H1 (cell line): ENCODE results near the gene MROH2B. TPM values are rescaled to one million over a fixed set of nuclear protein-coding genes. Genes with fewer than 3 reads are reported as not detected.

Experiments used
- CTCF ChIA-PET: fragments of 300-600 bp; sonication (Branson Sonifier 250); formaldehyde crosslinking; loops from one replicate; lab custom pipeline; 2021; ENCODE audit not compliant: partially characterized antibody; lab: Charles Lee
- POLR2A ChIA-PET: fragments of 300-600 bp; sonication (Branson Sonifier 250); formaldehyde crosslinking; loops from one replicate; lab custom pipeline; 2021; ENCODE audit warnings: inconsistent platforms; ENCODE audit not compliant: partially characterized antibody; lab: Charles Lee
- DNase-seq, 2 experiments: peaks; one replicate each; pipeline versions ENCODE4 v3.0.0 to v3.0.0-alpha.2; 2010 to 2022; ENCODE audit warnings: low spot score in 2 of 2, low read depth in 1 of 2, mixed read lengths in 1 of 2
- FAIRE-seq: peaks from 2 replicates; lab custom pipeline; 2011; peaks lifted over from hg19 to GRCh38; lab: Jason Lieb, UNC
- H2AFZ ChIP-seq: 2 replicates; pipeline ENCODE4 v1.8.1; 2012; ENCODE audit warnings: low read length, inconsistent platforms
- H2AK5ac ChIP-seq: 2 replicates; pipeline ENCODE4 v1.6.1; 2013; ENCODE audit warnings: low read depth, low read length
- H2BK120ac ChIP-seq: replicated peaks from 2 replicates; pipeline ENCODE3; 2013; ENCODE audit warnings: low read depth, low read length, inconsistent platforms
- H2BK12ac ChIP-seq: 2 replicates; pipeline ENCODE4 v1.6.1; 2013; ENCODE audit warnings: low read depth, low read length
- H2BK15ac ChIP-seq: 2 replicates; pipeline ENCODE4 v1.6.1; 2013; ENCODE audit warnings: low read length
- H2BK20ac ChIP-seq: 2 replicates; pipeline ENCODE4 v1.6.1; 2013; ENCODE audit warnings: low read length
- H2BK5ac ChIP-seq: 2 replicates; pipeline ENCODE4 v1.6.1; 2013; ENCODE audit warnings: low read depth, low read length
- H3K14ac ChIP-seq: 2 replicates; pipeline ENCODE4 v1.6.1; 2013; ENCODE audit warnings: inconsistent platforms; ENCODE audit not compliant: insufficient read length
- H3K18ac ChIP-seq: 2 replicates; pipeline ENCODE4 v1.6.1; 2013; ENCODE audit warnings: low read length; ENCODE audit errors: extremely low read depth
- H3K23ac ChIP-seq: 2 replicates; pipeline ENCODE4 v1.6.1; 2013; ENCODE audit warnings: inconsistent platforms; ENCODE audit not compliant: insufficient read length
- H3K23me2 ChIP-seq: 2 replicates; pipeline ENCODE4 v1.6.1; 2013; ENCODE audit warnings: low read depth, low read length
- H3K27ac ChIP-seq: 2 replicates; pipeline ENCODE4 v1.6.1; 2011; ENCODE audit warnings: low read depth, low read length, inconsistent platforms
- H3K27me3 ChIP-seq, 4 experiments: replicated peaks in 1 of 4; 1 replicate in 1 of 4; 2 replicates in 3 of 4; pipeline versions ENCODE4 v1.6.1 to v1.8.1; 2011 to 2013; ENCODE audit warnings: low read length in 3 of 4, mild to moderate bottlenecking in 3 of 4, inconsistent platforms in 2 of 4, mixed read lengths in 2 of 4, moderate library complexity in 1 of 4; ENCODE audit not compliant: control insufficient read depth in 3 of 4, insufficient read depth in 3 of 4; ENCODE audit errors: extremely low read depth in 1 of 4
- H3K36me3 ChIP-seq, 4 experiments: 2 replicates each; pipeline versions ENCODE4 v1.6.1 to v1.8.1; 2011 to 2013; ENCODE audit warnings: mild to moderate bottlenecking in 4 of 4, low read length in 3 of 4, moderate library complexity in 2 of 4, control low read depth in 1 of 4, inconsistent platforms in 1 of 4; ENCODE audit not compliant: insufficient read depth in 4 of 4, control insufficient read depth in 2 of 4
- H3K4ac ChIP-seq: replicated peaks from 2 replicates; pipeline ENCODE3; 2013; ENCODE audit warnings: low read length, low read depth, mixed read lengths, inconsistent platforms; ENCODE audit not compliant: insufficient read length
- H3K4me1 ChIP-seq, 4 experiments: replicated peaks in 1 of 4; 1 replicate in 1 of 4; 2 replicates in 3 of 4; pipeline versions ENCODE4 v1.6.1 to v1.8.1; 2011 to 2013; ENCODE audit warnings: low read length in 3 of 4, inconsistent platforms in 2 of 4, mixed read lengths in 1 of 4; ENCODE audit not compliant: insufficient read depth in 4 of 4, control insufficient read depth in 3 of 4
- H3K4me2 ChIP-seq, 2 experiments: 2 replicates each; pipeline versions ENCODE4 v1.6.1 to v1.8.1; 2011 to 2013; ENCODE audit warnings: low read depth in 2 of 2, low read length in 2 of 2, control low read depth in 1 of 2, inconsistent platforms in 1 of 2, mild to moderate bottlenecking in 1 of 2; ENCODE audit not compliant: insufficient read depth in 1 of 2
- H3K4me3 ChIP-seq, 4 experiments: fragments of 200-600, 300-600 bp in 1 of 4; sonication (generic), shearing (Covaris generic), sonication (Bioruptor Twin) in 1 of 4; 2 replicates each; pipeline versions ENCODE4 v1.5.1 to v1.8.1; 2011 to 2016; ENCODE audit warnings: low read length in 4 of 4, low read depth in 3 of 4, control low read depth in 2 of 4, inconsistent platforms in 2 of 4, mild to moderate bottlenecking in 2 of 4, mixed read lengths in 1 of 4, moderate library complexity in 1 of 4; ENCODE audit not compliant: insufficient read depth in 2 of 4; ENCODE audit errors: extremely low read depth in 1 of 4
- H3K56ac ChIP-seq: replicated peaks from 2 replicates; pipeline ENCODE3; 2013; ENCODE audit warnings: low read depth, mild to moderate bottlenecking, mixed read lengths, low read length, inconsistent platforms; ENCODE audit not compliant: insufficient read length
- H3K79me1 ChIP-seq: 2 replicates; pipeline ENCODE4 v1.6.1; 2013; ENCODE audit warnings: low read depth, low read length, control low read depth
- H3K79me2 ChIP-seq, 2 experiments: 2 replicates each; pipeline versions ENCODE4 v1.6.1 to v1.8.1; 2012 to 2013; ENCODE audit warnings: low read length in 2 of 2, mild to moderate bottlenecking in 2 of 2, inconsistent platforms in 1 of 2; ENCODE audit not compliant: insufficient read depth in 2 of 2, control insufficient read depth in 1 of 2
- H3K9ac ChIP-seq, 4 experiments: replicated peaks in 1 of 4; 1 replicate in 1 of 4; 2 replicates in 3 of 4; pipeline versions ENCODE4 v1.6.1 to v1.8.1; 2011 to 2013; ENCODE audit warnings: low read depth in 3 of 4, low read length in 3 of 4, control low read depth in 2 of 4, mild to moderate bottlenecking in 2 of 4, moderate library complexity in 2 of 4, inconsistent platforms in 1 of 4; ENCODE audit errors: extremely low read depth in 1 of 4
- H3K9me3 ChIP-seq, 2 experiments: 2 replicates each; pipeline versions ENCODE4 v1.6.1 to v1.8.1; 2012 to 2013; ENCODE audit warnings: mild to moderate bottlenecking in 2 of 2, moderate library complexity in 2 of 2, control low read depth in 1 of 2, inconsistent platforms in 1 of 2, low read depth in 1 of 2, low read length in 1 of 2, mixed read lengths in 1 of 2; ENCODE audit not compliant: insufficient read depth in 2 of 2
- H4K20me1 ChIP-seq, 2 experiments: replicated peaks in 1 of 2; 2 replicates each; pipeline versions ENCODE3 to v1.8.1; 2011 to 2013; ENCODE audit warnings: inconsistent platforms in 2 of 2, low read length in 2 of 2, mild to moderate bottlenecking in 1 of 2; ENCODE audit not compliant: insufficient read depth in 2 of 2, control insufficient read depth in 1 of 2
- H4K5ac ChIP-seq: 2 replicates; pipeline ENCODE4 v1.6.1; 2013; ENCODE audit warnings: low read length, low read depth, mixed read lengths, inconsistent platforms; ENCODE audit not compliant: insufficient read length
- H4K8ac ChIP-seq: 2 replicates; pipeline ENCODE4 v1.8.0; 2013; ENCODE audit warnings: mild to moderate bottlenecking, moderate library complexity, low read length, inconsistent platforms; ENCODE audit not compliant: insufficient read depth; ENCODE audit errors: extremely low read depth
- H4K91ac ChIP-seq: replicated peaks from 2 replicates; pipeline ENCODE3; 2013; ENCODE audit warnings: low read length, mixed read lengths, inconsistent platforms; ENCODE audit not compliant: insufficient read length
- CEBPB ChIP-seq: IDR thresholded peaks from 2 replicates; pipeline ENCODE4 v1.6.1; 2012; ENCODE audit warnings: low read depth, low read length
- CHD1 ChIP-seq: IDR thresholded peaks from 2 replicates; pipeline ENCODE4 v1.6.1; 2012; ENCODE audit warnings: low read depth, low read length, improper control_type of control experiment
- CREB1 ChIP-seq: IDR thresholded peaks from 2 replicates; pipeline ENCODE4 v1.6.1; 2012; ENCODE audit warnings: inconsistent platforms
- JUN ChIP-seq: IDR thresholded peaks from 2 replicates; pipeline ENCODE4 v1.6.1; 2011; ENCODE audit warnings: low read depth, mild to moderate bottlenecking, improper control_type of control experiment, low read length
- NANOG ChIP-seq: IDR thresholded peaks from 2 replicates; pipeline ENCODE4 v1.6.1; 2011; ENCODE audit warnings: low read length, low read depth, mild to moderate bottlenecking, inconsistent platforms; ENCODE audit not compliant: insufficient read depth, poor library complexity, severe bottlenecking
- SP1 ChIP-seq: IDR thresholded peaks from 2 replicates; pipeline ENCODE4 v1.6.1; 2011; ENCODE audit warnings: low read depth, low read length
- SP4 ChIP-seq: IDR thresholded peaks from 2 replicates; pipeline ENCODE4 v1.6.1; 2012; ENCODE audit warnings: low read length, inconsistent platforms
- SRF ChIP-seq: IDR thresholded peaks from 2 replicates; pipeline ENCODE4 v1.6.1; 2011; ENCODE audit warnings: mild to moderate bottlenecking, low read depth, low read length, moderate library complexity
- WGBS, 2 experiments: shearing (Covaris generic) in 1 of 2; methylation state at CpG; one replicate each; pipeline versions ENCODE4 v1.1.6 to v1.1.7; 2013 to 2015; ENCODE audit warnings: low lambda C conversion rate in 2 of 2, mixed read lengths in 2 of 2, inconsistent platforms in 1 of 2, low coverage in 1 of 2, missing lambda C conversion rate in 1 of 2; ENCODE audit not compliant: insufficient replicate concordance in 2 of 2, insufficient coverage in 1 of 2, insufficient read length in 1 of 2; ENCODE audit errors: extremely low coverage in 1 of 2, missing lambda C conversion rate in 1 of 2; 5-methylcytosine and 5-hydroxymethylcytosine counted together
- polyA plus RNA-seq, 7 experiments: library from polyadenylated mRNA; depleted of rRNA in 3 of 7; stranded (reverse) in 5 of 7; unstranded in 2 of 7; fragments of >200 nt in 5 of 7; fragments of 200-250 nt in 2 of 7; gene quantifications; 1 replicate in 5 of 7; 2 replicates in 1 of 7; 4 replicates in 1 of 7; pipeline versions ENCODE4 v1.2.1 to v1.2.3, GENCODE V29; 2011 to 2013; ENCODE audit warnings: missing spikeins in 2 of 7, mixed read lengths in 2 of 7
- total RNA-seq: library from RNA; stranded (reverse); fragmentation: NEBNext Ultra II Directional; extraction: Animal tissue kit (Norgen Biotek cat#: 25700); gene quantifications from 2 replicates; pipeline ENCODE4 v1.2.1, GENCODE V29; 2021

MROH2B gene
- total and polyA plus RNA-seq, 2 of the 8 experiments (the other 6 are each of a cell fraction or from before 2014, with no cell fraction given), result not detected

DNA sequence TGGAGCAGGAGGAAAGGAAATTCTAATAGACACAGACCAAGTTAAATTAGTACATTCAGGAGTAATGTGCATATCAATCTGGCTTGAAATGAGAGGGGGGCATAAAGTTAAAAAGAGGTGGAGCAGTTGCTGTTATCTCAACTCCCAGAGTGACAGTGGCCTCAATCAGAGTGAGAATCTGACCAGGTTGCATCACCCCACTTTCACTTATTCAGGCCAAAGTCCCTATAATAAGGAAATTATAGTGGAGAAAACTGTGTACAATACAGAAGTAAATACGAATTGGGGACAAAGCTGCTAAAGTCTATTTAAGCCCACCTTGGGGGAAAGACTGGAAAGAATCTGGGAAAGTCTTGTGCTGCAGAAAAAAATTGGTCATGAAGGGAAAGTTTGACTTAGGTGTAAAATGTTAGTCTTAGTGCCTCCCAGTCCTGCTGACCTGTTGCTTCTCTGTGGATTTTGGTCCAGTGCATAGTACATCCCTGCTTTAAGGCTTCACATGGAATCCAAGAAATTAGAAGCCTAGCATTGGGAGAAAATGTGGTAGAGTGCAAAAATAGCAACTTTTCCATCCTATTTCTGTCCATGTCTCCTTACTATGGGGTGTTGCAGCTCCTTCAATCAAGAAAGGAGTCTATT is 27.9 kb downstream of the MROH2B start:
- 84% methylated on average over 1 of the region's 1 CpG; no CpG with 5 or more reads in 1 of the 2 experiments for WGBS, 2 experiments
- Histone ChIP-seq H3K9ac (no peak overlapping the region), H4K5ac (no peak overlapping the region), H3K4me1 (no peaks in the 10 kb centered on the region), H3K14ac (no peak overlapping the region), H2AK5ac (no peak overlapping the region), H3K18ac (no peak overlapping the region), H2AFZ (no peak overlapping the region), H3K4ac (no peak overlapping the region), H2BK5ac (no peak overlapping the region), H2BK20ac (no peak overlapping the region), H3K36me3 (no peaks in the 10 kb centered on the region), H3K79me1 (no peaks in the 10 kb centered on the region), H4K20me1 (no peaks in the 10 kb centered on the region), H3K23ac (no peak overlapping the region), H2BK15ac (no peak overlapping the region), H3K27ac (no peak overlapping the region), H3K4me2 (no peak overlapping the region), H3K9me3 (no peaks in the 10 kb centered on the region), H4K8ac (no peak overlapping the region), H3K23me2 (no peaks in the 10 kb centered on the region), H3K79me2 (no peaks in the 10 kb centered on the region), H3K56ac (no peak overlapping the region), H4K91ac (no peak overlapping the region), H3K4me3 (no peak overlapping the region), H2BK12ac (no peak overlapping the region), H3K27me3 (no peaks in the 10 kb centered on the region), H2BK120ac (no peak overlapping the region)
- POLR2A ChIA-PET, result no interaction called here
- CTCF ChIA-PET, result interaction anchor here (1.6 kb wide), 1 partner anchor 138 kb away, joined by 5 read pairs; no protein-coding TSS in a partner anchor
- FAIRE-seq (no peak), DNase-seq (no peak)
- TF ChIP-seq SRF (no peak), SP4 (no peak), NANOG (no peak), CHD1 (no peak), CREB1 (no peak), CEBPB (no peak), JUN (no peak), SP1 (no peak)
